ENCODE measurements around the gene DNAI7.

DNA sequence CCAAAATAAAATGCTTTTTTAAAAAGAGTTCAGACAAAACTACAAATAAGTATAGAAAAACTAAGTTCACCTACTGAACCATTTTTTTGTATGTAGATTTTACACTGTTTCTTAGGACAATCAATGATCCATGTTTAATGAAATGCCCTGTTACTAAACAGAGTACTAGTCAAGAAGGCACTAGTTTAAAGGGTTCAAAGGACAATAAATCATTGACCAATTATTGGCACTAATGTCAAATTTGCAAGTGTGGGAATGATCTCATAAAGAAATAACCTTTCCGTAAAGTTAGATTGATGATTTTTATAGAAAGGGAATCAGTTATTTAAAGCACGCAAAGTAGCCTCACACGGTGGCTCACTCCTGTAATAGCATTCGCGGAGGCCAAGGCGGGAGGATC, 4.2 kb downstream of the DNAI7 start:
- TF ChIP-seq, protein P1, sequence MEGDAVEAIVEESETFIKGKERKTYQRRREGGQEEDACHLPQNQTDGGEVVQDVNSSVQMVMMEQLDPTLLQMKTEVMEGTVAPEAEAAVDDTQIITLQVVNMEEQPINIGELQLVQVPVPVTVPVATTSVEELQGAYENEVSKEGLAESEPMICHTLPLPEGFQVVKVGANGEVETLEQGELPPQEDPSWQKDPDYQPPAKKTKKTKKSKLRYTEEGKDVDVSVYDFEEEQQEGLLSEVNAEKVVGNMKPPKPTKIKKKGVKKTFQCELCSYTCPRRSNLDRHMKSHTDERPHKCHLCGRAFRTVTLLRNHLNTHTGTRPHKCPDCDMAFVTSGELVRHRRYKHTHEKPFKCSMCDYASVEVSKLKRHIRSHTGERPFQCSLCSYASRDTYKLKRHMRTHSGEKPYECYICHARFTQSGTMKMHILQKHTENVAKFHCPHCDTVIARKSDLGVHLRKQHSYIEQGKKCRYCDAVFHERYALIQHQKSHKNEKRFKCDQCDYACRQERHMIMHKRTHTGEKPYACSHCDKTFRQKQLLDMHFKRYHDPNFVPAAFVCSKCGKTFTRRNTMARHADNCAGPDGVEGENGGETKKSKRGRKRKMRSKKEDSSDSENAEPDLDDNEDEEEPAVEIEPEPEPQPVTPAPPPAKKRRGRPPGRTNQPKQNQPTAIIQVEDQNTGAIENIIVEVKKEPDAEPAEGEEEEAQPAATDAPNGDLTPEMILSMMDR (IDR thresholded peaks at IDR 0.05), result no peak
- TF ChIP-seq POLR2A (IDR thresholded peaks at IDR 0.05), result no peak

All from testis (tissue), 2 donors.